GOT3 (cell line): ENCODE results near the gene APBA1.

Experiments used
- DNase-seq: peaks from one replicate; lab custom pipeline; 2025; ENCODE audit warnings: mixed read lengths; lab: John Stamatoyannopoulos, UW

APBA1 gene

GRCh38 chr9:69657269-69657668, 14.9 kb downstream of the APBA1 start:
- no peak for DNase-seq

- DNase-seq: no peak
These were observed 17.1 kb downstream of the APBA1 start for GRCh38 chr9:69655065-69655464.

GRCh38 chr9:69653261-69653660, 18.9 kb downstream of the APBA1 start:
- no peak for DNase-seq

GRCh38 chr9:69649566-69650250, 22.5 kb downstream of the APBA1 start:
- DNase-seq: no peak

- DNase-seq: no peak
These were observed 24.4 kb downstream of the APBA1 start for GRCh38 chr9:69647804-69648203.

GRCh38 chr9:69646810-69647209, 25.4 kb downstream of the APBA1 start:
- no peak for DNase-seq

- DNase-seq: no peak
These were observed 26.7 kb downstream of the APBA1 start for GRCh38 chr9:69645488-69645887.

- DNase-seq: no peak
These were observed 29.1 kb downstream of the APBA1 start for GRCh38 chr9:69643098-69643497.

GRCh38 chr9:69637817-69638200, 34.4 kb downstream of the APBA1 start:
- no peak for DNase-seq

GRCh38 chr9:69637193-69637816, 34.9 kb downstream of the APBA1 start:
- DNase-seq: no peak

GRCh38 chr9:69633716-69634115, 38.5 kb downstream of the APBA1 start:
- no peak for DNase-seq

GRCh38 chr9:69632768-69633167, 39.4 kb downstream of the APBA1 start:
- DNase-seq: no peak

GRCh38 chr9:69627281-69627680, 44.9 kb downstream of the APBA1 start:
- no peak for DNase-seq

GRCh38 chr9:69623276-69623675, 48.9 kb downstream of the APBA1 start:
- no peak for DNase-seq

GRCh38 chr9:69622676-69623075, 49.5 kb downstream of the APBA1 start:
- no peak for DNase-seq

GRCh38 chr9:69621730-69622460, 50.3 kb downstream of the APBA1 start:
- DNase-seq: no peak

- no peak for DNase-seq
These were observed 51.4 kb downstream of the APBA1 start for GRCh38 chr9:69620731-69621130.

GRCh38 chr9:69619233-69619632, 52.9 kb downstream of the APBA1 start:
- DNase-seq: no peak

- DNase-seq: no peak
These were observed 55.2 kb downstream of the APBA1 start for GRCh38 chr9:69617006-69617405.

GRCh38 chr9:69615880-69616279, 56.3 kb downstream of the APBA1 start:
- no peak for DNase-seq

GRCh38 chr9:69611221-69611620, 61.0 kb downstream of the APBA1 start:
- no peak for DNase-seq

GRCh38 chr9:69609156-69609555, 63.0 kb downstream of the APBA1 start:
- no peak for DNase-seq

GRCh38 chr9:69606089-69606488, 66.1 kb downstream of the APBA1 start:
- DNase-seq: no peak
